K562 (cell line): ENCODE data around the gene TRMT112. TPM values are rescaled to one million over a fixed set of nuclear protein-coding genes. Genes with fewer than 3 reads are reported as not detected.

Experiments
- ATAC-seq: fragments of 200-7000 bp; cut with Tn5 transposase; 3 replicates; pipeline ENCODE4 v1.9.1; 2020; ENCODE audit warnings: moderate library complexity
- BruUV-seq: library from RNA; stranded (reverse); fragments of 400-500 nt; replicated peaks from 2 replicates; lab custom pipeline; 2021; lab: Mats Ljungman, UMichigan
- CTCF ChIA-PET: fragments of 300-600 bp; formaldehyde crosslinking; extraction: SDS; loops from one replicate; lab custom pipeline; 2021; ENCODE audit warnings: low intra/inter-chr PET ratio; lab: Yijun Ruan, JAX
- POLR2A ChIA-PET: fragments of 300-600, 350-650 bp; sonication (Branson Sonifier 250); formaldehyde crosslinking; extraction: SDS; loops from one replicate; lab custom pipeline; 2021; ENCODE audit warnings: antibody characterized with exemption, inconsistent platforms; lab: Yijun Ruan, JAX
- DNase-seq, 4 experiments: peaks; one replicate each; pipeline versions ENCODE4 v3.0.0 to v3.0.0-alpha.2; 2011 to 2018; ENCODE audit warnings: low spot score in 3 of 4, mixed read lengths in 3 of 4; ENCODE audit errors: extremely low read depth in 1 of 4
- FAIRE-seq: peaks from 2 replicates; lab custom pipeline; 2011; peaks lifted over from hg19 to GRCh38; lab: Jason Lieb, UNC
- H2AFZ ChIP-seq: 2 replicates; pipeline ENCODE4 v1.6.0; 2011; ENCODE audit warnings: low read depth, low read length, control low read depth, inconsistent platforms
- H3K27ac ChIP-seq: fragments of 200-600 bp; 3 replicates; pipeline ENCODE4 v1.8.0; 2011; ENCODE audit warnings: low read depth, mild to moderate bottlenecking, control low read depth, inconsistent platforms, low read length, moderate library complexity, mixed read lengths; ENCODE audit errors: extremely low read depth
- H3K27me3 ChIP-seq, 2 experiments: fragments of 300-600 bp in 1 of 2; 2 replicates in 1 of 2; 3 replicates in 1 of 2; pipeline versions ENCODE4 v1.6.0 to v1.8.0; 2011; ENCODE audit warnings: inconsistent platforms in 2 of 2, low read length in 2 of 2, mild to moderate bottlenecking in 1 of 2, mixed read lengths in 1 of 2, moderate library complexity in 1 of 2; ENCODE audit not compliant: control insufficient read depth in 2 of 2, insufficient read depth in 2 of 2
- H3K36me3 ChIP-seq: fragments of 300-600 bp; 3 replicates; pipeline ENCODE4 v1.8.0; 2011; ENCODE audit warnings: mild to moderate bottlenecking, low read length, inconsistent platforms; ENCODE audit not compliant: control insufficient read depth, insufficient read depth
- H3K4me1 ChIP-seq, 2 experiments: fragments of 200-600 bp in 1 of 2; replicated peaks in 1 of 2; 2 replicates in 1 of 2; 3 replicates in 1 of 2; pipeline versions ENCODE4 v1.5.1 to v1.8.0; 2011; ENCODE audit warnings: inconsistent platforms in 2 of 2, low read length in 2 of 2, mild to moderate bottlenecking in 1 of 2, mixed read lengths in 1 of 2, moderate library complexity in 1 of 2; ENCODE audit not compliant: control insufficient read depth in 2 of 2, insufficient read depth in 2 of 2
- H3K4me2 ChIP-seq: 2 replicates; pipeline ENCODE4 v1.6.1; 2011; ENCODE audit warnings: low read length, control low read depth, inconsistent platforms, mixed read lengths; ENCODE audit not compliant: insufficient read depth
- H3K4me3 ChIP-seq: fragments of 200-600 bp; sonication (generic), shearing (Covaris generic); 2 replicates; pipeline ENCODE4 v1.5.1; 2016; ENCODE audit warnings: control low read depth, inconsistent platforms
- H3K79me2 ChIP-seq: fragments of 200-600 bp; 3 replicates; pipeline ENCODE4 v1.8.0; 2011; ENCODE audit warnings: low read length, inconsistent platforms; ENCODE audit not compliant: control insufficient read depth, insufficient read depth
- H3K9ac ChIP-seq, 2 experiments: 2 replicates each; pipeline versions ENCODE4 v1.6.0 to v1.6.1; 2011; ENCODE audit warnings: low read depth in 2 of 2, low read length in 2 of 2, control low read depth in 1 of 2, inconsistent platforms in 1 of 2, mild to moderate bottlenecking in 1 of 2, mixed read lengths in 1 of 2; ENCODE audit not compliant: insufficient read depth in 1 of 2
- H3K9me1 ChIP-seq: one replicate; pipeline ENCODE4 v1.6.0; 2011; ENCODE audit warnings: inconsistent platforms, mild to moderate bottlenecking, low read length, moderate library complexity; ENCODE audit not compliant: control insufficient read depth, insufficient read depth
- H3K9me3 ChIP-seq: replicated peaks from 2 replicates; pipeline ENCODE4 v1.5.1; 2011; ENCODE audit warnings: low read depth, low read length, inconsistent platforms; ENCODE audit not compliant: control insufficient read depth, insufficient read depth
- H4K20me1 ChIP-seq: replicated peaks from 2 replicates; pipeline ENCODE4 v1.6.1; 2011; ENCODE audit warnings: low read length, inconsistent platforms, mixed read lengths; ENCODE audit not compliant: control insufficient read depth, insufficient read depth
- ELF1 ChIP-seq: fragments of 200-800 bp; sonication (Bioruptor generic); IDR thresholded peaks from 2 replicates; pipeline ENCODE4 v1.6.1; 2016; ENCODE audit warnings: missing genetic modification characterization, missing compliant biosample characterization
- FIP1L1 ChIP-seq: fragments of 200-400 bp; formaldehyde crosslinking; IDR thresholded peaks from 2 replicates; pipeline ENCODE4 v1.6.1; 2018; ENCODE audit warnings: mild to moderate bottlenecking, low read depth, low read length; ENCODE audit not compliant: poor library complexity, severe bottlenecking
- POLR2G ChIP-seq: fragments of 200-400 bp; formaldehyde crosslinking; IDR thresholded peaks from 2 replicates; pipeline ENCODE4 v1.6.1; 2017; ENCODE audit warnings: low read depth, mild to moderate bottlenecking, antibody characterized with exemption, low read length, moderate library complexity
- ZC3H4 ChIP-seq: sonication (generic); formaldehyde crosslinking; IDR thresholded peaks from 2 replicates; pipeline ENCODE4 v1.9.0; 2021; ENCODE audit warnings: missing genetic modification reagents, borderline replicate concordance
- ZNF347 ChIP-seq: fragments of 450-650 bp; formaldehyde crosslinking; IDR thresholded peaks from 2 replicates; pipeline ENCODE4 v1.4.0; 2020; ENCODE audit warnings: low read depth, mild to moderate bottlenecking, moderate library complexity
- WGBS: fragments of 100-300 bp; shearing (Covaris generic); methylation state at CpG from one replicate; pipeline ENCODE4 v1.1.6; 2016; ENCODE audit warnings: low coverage, mixed read lengths; ENCODE audit not compliant: insufficient coverage; ENCODE audit errors: missing lambda C conversion rate; 5-methylcytosine and 5-hydroxymethylcytosine counted together
- in situ Hi-C: fragments of 300-500 bp; cut with MboI; formaldehyde crosslinking; loops from 4 replicates; pipeline ENCODE4 v1.15.0; 2018; ENCODE audit warnings: inconsistent platforms, mixed read lengths
- intact Hi-C: fragments of 100-400 bp; cut with micrococcal nuclease; formaldehyde crosslinking; loops from 2 replicates; pipeline ENCODE4 v1.14.2; 2022
- polyA plus RNA-seq, 8 experiments: library from polyadenylated mRNA; depleted of rRNA in 4 of 8; stranded (reverse) in 5 of 8; unstranded in 3 of 8; fragments of >200 nt; fragmentation: Nextera tagmentation in 2 of 8; fragmentation: Illumina TruSeq in 1 of 8; extraction: Ambion mirVana in 2 of 8; extraction: Trizol in 1 of 8; gene quantifications; 2 replicates each; pipeline versions ENCODE4 v1.2.1 to v1.2.3, GENCODE V29; 2011 to 2014; ENCODE audit warnings: inconsistent platforms in 1 of 8, missing spikeins in 1 of 8
- total RNA-seq, 7 experiments: library from RNA; depleted of rRNA in 6 of 7; stranded (reverse); fragments of >200 nt in 6 of 7; fragmentation: Illumina TruSeq in 2 of 7; extraction: Trizol in 2 of 7; gene quantifications; 2 replicates each; pipeline versions ENCODE4 v1.2.1 to v1.2.3, GENCODE V29; 2011 to 2021; ENCODE audit warnings: low replicate concordance in 1 of 7

Gene TRMT112
- total and polyA plus RNA-seq, 9 of the 15 experiments (the other 6 are each of a cell fraction or from before 2014, with no cell fraction given) = 162 to 444 (median 300) TPM

DNA sequence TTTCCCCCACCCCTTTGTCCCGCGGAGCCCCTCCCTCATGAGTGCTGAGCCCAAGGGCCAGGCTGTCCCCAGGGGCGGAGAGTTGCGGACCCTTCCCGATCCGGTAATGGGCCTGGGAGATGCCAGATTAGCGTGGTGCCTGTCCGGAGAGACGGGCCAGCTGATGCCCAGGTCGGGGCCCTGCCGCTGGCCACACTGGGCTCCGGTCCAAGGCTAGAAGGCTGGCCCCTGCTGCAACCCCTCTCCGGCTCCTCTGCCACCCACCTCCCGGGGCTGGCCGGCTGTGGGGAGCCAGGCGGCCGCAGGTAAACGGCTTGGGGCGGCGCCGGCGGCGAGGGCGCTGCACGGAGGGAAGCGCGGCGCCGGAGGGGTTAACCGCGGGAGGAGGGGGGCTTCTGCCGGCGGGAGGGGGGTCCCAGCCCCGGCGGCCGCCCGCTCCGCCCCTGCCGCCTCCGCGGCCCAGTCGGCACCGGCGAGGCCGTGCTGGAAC, 26.1 kb downstream of the TRMT112 start, which contains the start of gene KCNK4:
Gene KCNK4 (plus strand): TSS at position 41 of the 490 bp plus-strand sequence. CDS start 1,717 bp downstream, outside the sequence.
- Histone ChIP-seq H3K4me1 (peaks cover under 1 to 43% of the 10 kb centered on the region in 2 experiments; a peak in 3 of 5 replicates), H4K20me1 (no peaks in the 10 kb centered on the region), H3K9ac (peak within 1 kb of the TSS in 1 of 2 experiments; percentile 29; a peak in 1 of 4 replicates), H2AFZ (no peak within 1 kb of the TSS), H3K27ac (no peak within 1 kb of the TSS), H3K4me2 (no peak within 1 kb of the TSS), H3K36me3 (no peaks in the 10 kb centered on the region), H3K27me3 (peaks cover 27 to 44% of the 10 kb centered on the region in 2 experiments; a peak in 4 of 5 replicates), H3K9me1 (no peaks in the 10 kb centered on the region), H3K9me3 (no peaks in the 10 kb centered on the region), H3K79me2 (no peaks in the 10 kb centered on the region), H3K4me3 (no peak within 1 kb of the TSS)
- ChIA-PET CTCF (no interaction called here), POLR2A (no interaction called here)
- BruUV-seq = no TSS peak
- intact Hi-C loops = no loop called here
- in situ Hi-C loops = no loop called here
- 22% methylated on average over 10 of the region's 45 CpGs for whole genome bisulfite sequencing
- ATAC-seq (no peak), FAIRE-seq (no peak), DNase-seq (no peak)
- TF ChIP-seq ZC3H4 (CRISPR knock-in tag) (no peak), POLR2G (peak; percentile 56; the same call in 1 of the 2 replicates), FIP1L1 (peak; percentile 19), ZNF347 (no peak), ELF1 (tag) (no peak)
